Tibial artery (tissue), 4 donors: ENCODE results near the gene RPN2.

Experiments
- DNase-seq, 2 donors: peaks; one replicate each; pipeline ENCODE4 v3.0.0-alpha.2; 2019
- H3K27ac ChIP-seq, 2 donors: fragments of 200-600 bp; sonication (generic) in 1 of 2; 1 replicate in 1 of 2; 2 replicates in 1 of 2; pipeline ENCODE4 v1.5.1; 2018 to 2019; ENCODE audit warnings: mild to moderate bottlenecking in 1 of 2
- H3K27me3 ChIP-seq, 2 donors: fragments of 200-600 bp; sonication (generic) in 1 of 2; one replicate each; pipeline versions ENCODE4 v1.5.1 to v1.6.0; 2016 to 2019
- H3K36me3 ChIP-seq, 3 donors: fragments of 200-600 bp; sonication (generic) in 2 of 3; one replicate each; pipeline ENCODE4 v1.5.1; 2016 to 2019; ENCODE audit warnings: mild to moderate bottlenecking in 2 of 3
- H3K4me1 ChIP-seq, 4 donors: fragments of 200-600 bp; sonication (generic) in 2 of 4; 1 replicate in 3 of 4; 2 replicates in 1 of 4; pipeline ENCODE4 v1.5.1; 2016 to 2019
- H3K4me3 ChIP-seq, 2 donors: fragments of 200-600 bp; sonication (generic) in 1 of 2; 1 replicate in 1 of 2; 2 replicates in 1 of 2; pipeline ENCODE4 v1.5.1; 2018 to 2019; ENCODE audit warnings: mild to moderate bottlenecking in 2 of 2
- H3K9me3 ChIP-seq, 3 donors: fragments of 200-600 bp; sonication (generic) in 1 of 3; one replicate each; pipeline ENCODE4 v1.5.1; 2016 to 2019
- CTCF ChIP-seq, 2 experiments: fragments of 200-600 bp in 1 of 2; fragments of 450-650 bp in 1 of 2; IDR thresholded peaks; one replicate each; pipeline ENCODE4 v1.5.1; 2017 to 2019; ENCODE audit warnings: antibody characterized with exemption in 2 of 2, mild to moderate bottlenecking in 1 of 2, moderate library complexity in 1 of 2
- intact Hi-C: fragments of 100-400 bp; cut with DNase I; formaldehyde crosslinking; loops from one replicate; pipeline ENCODE4 v1.15.0; 2023; ENCODE audit warnings: low total_unique reads

Gene RPN2

GRCh38 chr20:37200376-37200775, 21.2 kb downstream of the RPN2 start:
- peaks cover 43 to 68% (median 45%) of the 10 kb centered on the region in 3 donors for H3K36me3 ChIP-seq
- H3K9me3 ChIP-seq: no peaks in the 10 kb centered on the region
- no peak for TF ChIP-seq CTCF (IDR thresholded peaks at IDR 0.05)
- H3K4me3 ChIP-seq: no peak overlapping the region
- no peak for DNase-seq
- peaks cover 0 to 9% (median 0%) of the 10 kb centered on the region in 4 donors for H3K4me1 ChIP-seq
- no peaks in the 10 kb centered on the region for H3K27me3 ChIP-seq
- H3K27ac ChIP-seq: no peak overlapping the region
- intact Hi-C loops: loop anchor here (5.0 kb wide), 1 partner anchor 332 kb away; no protein-coding TSS in a partner anchor

GRCh38 chr20:37200926-37201826, 22.0 kb downstream of the RPN2 start:
- peaks cover 0 to 9% (median 0%) of the 10 kb centered on the region in 4 donors for H3K4me1 ChIP-seq
- no peak for DNase-seq
- peak overlapping the region in 1 of 2 donors; percentile 51 for H3K27ac ChIP-seq
- H3K27me3 ChIP-seq: no peaks in the 10 kb centered on the region
- no peaks in the 10 kb centered on the region for H3K9me3 ChIP-seq
- H3K4me3 ChIP-seq: no peak overlapping the region
- TF ChIP-seq CTCF (IDR thresholded peaks at IDR 0.05): no peak
- intact Hi-C loops: loop anchor here (5.0 kb wide), 1 partner anchor 331 kb away; no protein-coding TSS in a partner anchor
- H3K36me3 ChIP-seq: peaks cover 48 to 76% (median 51%) of the 10 kb centered on the region in 3 donors

- Histone ChIP-seq H3K4me3 (peak overlapping the region in 1 of 2 donors; percentile 7), H3K36me3 (peaks cover 50 to 82% (median 53%) of the 10 kb centered on the region in 3 donors), H3K27ac (peak overlapping the region; percentile 51 to 61), H3K4me1 (peaks cover 0 to 9% (median 0%) of the 10 kb centered on the region in 4 donors), H3K27me3 (no peaks in the 10 kb centered on the region), H3K9me3 (no peaks in the 10 kb centered on the region)
- intact Hi-C loops: loop anchor here (5.0 kb wide), 1 partner anchor 331 kb away; no protein-coding TSS in a partner anchor
- no peak for TF ChIP-seq CTCF (IDR thresholded peaks at IDR 0.05)
- no peak for DNase-seq
These were observed 22.7 kb downstream of the RPN2 start for GRCh38 chr20:37201827-37202162.

GRCh38 chr20:37202267-37202943, 23.3 kb downstream of the RPN2 start:
- peak overlapping the region; percentile 51 to 61 for H3K27ac ChIP-seq
- peaks cover 0 to 9% (median 0%) of the 10 kb centered on the region in 4 donors for H3K4me1 ChIP-seq
- TF ChIP-seq CTCF (IDR thresholded peaks at IDR 0.05): peak; percentile 67 to 77
- intact Hi-C loops: loop anchor here (5.0 kb wide), 1 partner anchor 330 kb away; no protein-coding TSS in a partner anchor
- H3K9me3 ChIP-seq: no peaks in the 10 kb centered on the region
- peak overlapping the region in 1 of 2 donors; percentile 7 for H3K4me3 ChIP-seq
- no peaks in the 10 kb centered on the region for H3K27me3 ChIP-seq
- peak in 1 of 2 donors; percentile 39 for DNase-seq
- peaks cover 57 to 86% (median 59%) of the 10 kb centered on the region in 3 donors for H3K36me3 ChIP-seq

GRCh38 chr20:37204056-37204455, 24.9 kb downstream of the RPN2 start:
- TF ChIP-seq CTCF (IDR thresholded peaks at IDR 0.05): no peak
- DNase-seq: no peak
- peaks cover 70 to 87% (median 71%) of the 10 kb centered on the region in 3 donors for H3K36me3 ChIP-seq
- no peaks in the 10 kb centered on the region for H3K9me3 ChIP-seq
- H3K27ac ChIP-seq: no peak overlapping the region
- no peak overlapping the region for H3K4me3 ChIP-seq
- intact Hi-C loops: loop anchor here (5.0 kb wide), 1 partner anchor 328 kb away; no protein-coding TSS in a partner anchor
- no peaks in the 10 kb centered on the region for H3K27me3 ChIP-seq
- peaks cover 0 to 9% (median 0%) of the 10 kb centered on the region in 4 donors for H3K4me1 ChIP-seq
